MCF 10A (cell line): Measurements from ENCODE around the gene ASB6. TPM values are rescaled to one million over a fixed set of nuclear protein-coding genes. Genes with fewer than 3 reads are reported as not detected.

ENCODE experiments used
- BruUV-seq: library from RNA; stranded (reverse); fragments of 400-500 nt; replicated peaks from 2 replicates; lab custom pipeline; 2021; lab: Mats Ljungman, UMichigan
- CTCF ChIA-PET: fragments of 300-600 bp; sonication (Branson Sonifier 250); formaldehyde crosslinking; extraction: SDS; loops from one replicate; lab custom pipeline; 2021; ENCODE audit warnings: antibody characterized with exemption, inconsistent platforms; lab: Yijun Ruan, JAX
- POLR2A ChIA-PET: fragments of 300-600, 350-650 bp; sonication (Branson Sonifier 250); formaldehyde crosslinking; extraction: SDS; loops from one replicate; lab custom pipeline; 2020; ENCODE audit warnings: antibody characterized with exemption, inconsistent platforms; lab: Yijun Ruan, JAX
- DNase-seq: peaks from one replicate; pipeline ENCODE4 v3.0.0-alpha.2; 2018; ENCODE audit not compliant: unreplicated experiment
- H3K27ac Mint-ChIP-seq: one replicate; pipeline ENCODE4 v1.8.0; 2022; ENCODE audit warnings: mild to moderate bottlenecking, low read depth, mixed read lengths; ENCODE audit not compliant: unreplicated experiment
- H3K27me3 Mint-ChIP-seq: one replicate; pipeline ENCODE4 v1.8.0; 2022; ENCODE audit warnings: mixed read lengths; ENCODE audit not compliant: insufficient read depth, unreplicated experiment
- H3K36me3 Mint-ChIP-seq: one replicate; pipeline ENCODE4 v1.8.0; 2022; ENCODE audit warnings: mild to moderate bottlenecking, moderate library complexity, mixed read lengths; ENCODE audit not compliant: insufficient read depth, unreplicated experiment
- H3K4me1 Mint-ChIP-seq: one replicate; pipeline ENCODE4 v1.8.0; 2022; ENCODE audit warnings: mixed read lengths; ENCODE audit not compliant: insufficient read depth, unreplicated experiment
- H3K4me3 Mint-ChIP-seq: one replicate; pipeline ENCODE4 v1.8.0; 2022; ENCODE audit warnings: mild to moderate bottlenecking, moderate library complexity, mixed read lengths; ENCODE audit not compliant: unreplicated experiment
- H3K9me3 Mint-ChIP-seq: one replicate; pipeline ENCODE4 v1.8.0; 2022; ENCODE audit warnings: mixed read lengths; ENCODE audit not compliant: unreplicated experiment
- intact Hi-C: fragments of 100-400 bp; cut with micrococcal nuclease; formaldehyde crosslinking; loops from 2 replicates; pipeline ENCODE4 v1.14.1; 2022
- total RNA-seq: library from RNA; stranded (reverse); gene quantifications from 2 replicates; pipeline ENCODE4 v1.2.3, GENCODE V29; 2022
- TF ChIP-seq, protein P1 (sequence below): fragments of 200-600 bp; IDR thresholded peaks from one replicate; pipeline ENCODE4 v1.8.0; 2022; ENCODE audit warnings: antibody characterized with exemption, mild to moderate bottlenecking; ENCODE audit not compliant: unreplicated experiment

The ASB6 gene
- total RNA-seq, 1 experiment from 2014 or later: 14.4 TPM

DNA sequence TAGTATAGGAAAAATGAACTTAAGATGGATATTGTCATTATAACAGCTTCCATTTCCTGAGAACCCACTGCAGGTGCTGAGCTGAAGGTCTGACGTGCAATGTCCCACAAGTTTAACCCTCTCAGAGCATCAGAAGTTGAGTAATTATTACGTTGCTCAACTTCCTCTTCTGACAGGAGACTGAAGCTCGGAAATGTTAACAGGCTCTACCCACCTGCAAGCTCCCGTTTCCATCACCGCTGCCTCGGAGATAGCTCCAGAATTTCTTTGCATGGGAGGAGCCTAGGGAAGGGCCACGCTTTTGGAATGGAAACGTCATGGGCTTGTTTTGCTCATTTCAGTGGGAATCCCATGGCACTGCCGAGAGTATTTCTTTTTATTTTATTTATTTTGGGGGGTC, 17.0 kb downstream of the ASB6 start:
- Mint-ChIP-seq H3K27me3 (no peaks in the 10 kb centered on the region), H3K4me1 (peaks cover 23% of the 10 kb centered on the region), H3K36me3 (peaks cover 10% of the 10 kb centered on the region), H3K9me3 (no peaks in the 10 kb centered on the region), H3K4me3 (peak overlapping the region; percentile 92), H3K27ac (peak overlapping the region; percentile 72)
- BruUV-seq: no TSS peak
- peak; percentile 91 for DNase-seq
- intact Hi-C loops: loop anchor here (2.0 to 10.0 kb wide), 2 partner anchors 14 to 1070 kb away; partner anchors contain the start of gene SPTAN1
- POLR2A ChIA-PET: interaction anchor here (0.9 to 7.2 kb wide), 14 partner anchors 12 to 499 kb away, joined by 3 to 65 read pairs (median 7); partner anchors contain the start of genes ASB6 and IER5L
- TF ChIP-seq, protein P1, sequence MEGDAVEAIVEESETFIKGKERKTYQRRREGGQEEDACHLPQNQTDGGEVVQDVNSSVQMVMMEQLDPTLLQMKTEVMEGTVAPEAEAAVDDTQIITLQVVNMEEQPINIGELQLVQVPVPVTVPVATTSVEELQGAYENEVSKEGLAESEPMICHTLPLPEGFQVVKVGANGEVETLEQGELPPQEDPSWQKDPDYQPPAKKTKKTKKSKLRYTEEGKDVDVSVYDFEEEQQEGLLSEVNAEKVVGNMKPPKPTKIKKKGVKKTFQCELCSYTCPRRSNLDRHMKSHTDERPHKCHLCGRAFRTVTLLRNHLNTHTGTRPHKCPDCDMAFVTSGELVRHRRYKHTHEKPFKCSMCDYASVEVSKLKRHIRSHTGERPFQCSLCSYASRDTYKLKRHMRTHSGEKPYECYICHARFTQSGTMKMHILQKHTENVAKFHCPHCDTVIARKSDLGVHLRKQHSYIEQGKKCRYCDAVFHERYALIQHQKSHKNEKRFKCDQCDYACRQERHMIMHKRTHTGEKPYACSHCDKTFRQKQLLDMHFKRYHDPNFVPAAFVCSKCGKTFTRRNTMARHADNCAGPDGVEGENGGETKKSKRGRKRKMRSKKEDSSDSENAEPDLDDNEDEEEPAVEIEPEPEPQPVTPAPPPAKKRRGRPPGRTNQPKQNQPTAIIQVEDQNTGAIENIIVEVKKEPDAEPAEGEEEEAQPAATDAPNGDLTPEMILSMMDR: no peak
- CTCF ChIA-PET: interaction anchor here (0.6 to 7.7 kb wide), 28 partner anchors 10 to 770 kb away, joined by 3 to 96 read pairs (median 4); partner anchors contain the start of gene ASB6

DNA sequence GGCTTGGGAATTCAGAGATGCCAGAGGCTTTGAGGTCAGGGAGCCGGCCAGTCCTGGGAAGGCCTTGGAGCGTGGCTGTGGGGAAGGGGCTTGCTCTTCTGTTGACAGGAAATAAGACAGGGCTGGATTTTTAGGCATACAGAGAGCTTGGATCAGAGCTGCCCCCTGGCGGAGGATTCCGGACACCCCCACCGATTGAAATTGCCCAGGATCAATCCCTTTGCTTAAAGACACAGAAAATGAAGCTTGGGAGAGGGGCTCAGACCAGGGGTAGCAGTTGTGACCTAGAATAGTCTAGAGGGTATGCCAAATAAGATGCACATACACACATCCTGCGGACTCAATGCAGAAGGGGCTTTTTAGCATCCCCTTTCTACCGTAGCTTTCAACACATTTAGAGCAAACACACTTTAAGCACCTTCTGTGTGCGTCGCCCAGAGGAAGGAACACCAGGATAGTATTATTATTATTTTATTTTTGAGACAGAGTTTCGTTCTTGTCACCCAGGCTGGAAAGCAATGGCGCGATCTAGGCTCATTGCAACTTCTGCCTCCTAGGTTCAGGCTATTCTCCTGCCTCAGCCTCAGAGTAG, 17.7 kb downstream of the ASB6 start:
- peak; percentile 65 for DNase-seq
- Mint-ChIP-seq H3K36me3 (peaks cover 10% of the 10 kb centered on the region), H3K9me3 (no peaks in the 10 kb centered on the region), H3K4me1 (peaks cover 23% of the 10 kb centered on the region), H3K27me3 (no peaks in the 10 kb centered on the region), H3K4me3 (peak overlapping the region; percentile 92), H3K27ac (no peak overlapping the region)
- CTCF ChIA-PET: interaction anchor here (0.6 to 7.7 kb wide), 38 partner anchors 11 to 770 kb away, joined by 3 to 96 read pairs (median 4); partner anchors contain the start of gene ASB6
- POLR2A ChIA-PET: interaction anchor here (0.7 to 4.9 kb wide), 16 partner anchors 8 to 499 kb away, joined by 3 to 65 read pairs (median 4); partner anchors contain the start of gene IER5L
- intact Hi-C loops: loop anchor here (2.0 to 10.0 kb wide), 2 partner anchors 13 to 1069 kb away; partner anchors contain the start of gene SPTAN1
- TF ChIP-seq, protein P1: peak; percentile 69
- BruUV-seq: no TSS peak

DNA sequence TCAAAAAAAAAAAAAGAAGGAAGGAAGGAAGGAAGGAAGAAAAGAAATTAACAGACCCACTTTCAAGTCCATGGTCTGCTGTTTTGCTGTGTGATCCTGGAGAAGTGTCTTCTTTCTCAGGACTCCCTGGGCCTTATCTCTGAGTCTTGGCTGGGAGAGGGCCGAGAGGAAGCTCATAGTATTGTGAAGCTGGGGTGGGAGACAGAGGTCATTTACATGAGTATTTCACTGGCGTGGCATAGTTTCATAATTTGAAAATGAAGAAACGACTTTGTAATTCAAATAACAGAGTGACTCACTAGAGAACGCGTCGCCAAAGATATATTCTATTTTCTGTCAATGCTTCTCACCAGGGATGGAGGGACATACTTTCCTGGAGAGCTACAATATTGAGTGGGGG, 18.6 kb downstream of the ASB6 start:
- no TSS peak for BruUV-seq

More for the DNA sequence above, 18.6 kb downstream of the ASB6 start:
- H3K9me3 Mint-ChIP-seq: no peaks in the 10 kb centered on the region
- TF ChIP-seq, protein P1: no peak
- H3K27ac Mint-ChIP-seq: no peak overlapping the region
- ChIA-PET CTCF (interaction anchor here (0.6 to 7.7 kb wide), 19 partner anchors 9 to 1997 kb away, joined by 3 to 96 read pairs (median 4); no protein-coding TSS in a partner anchor), POLR2A (interaction anchor here (0.7 to 4.9 kb wide), 5 partner anchors 12 to 482 kb away, joined by 3 to 65 read pairs (median 18); partner anchors contain the start of gene IER5L)
- H3K36me3 Mint-ChIP-seq: peaks cover 10% of the 10 kb centered on the region
- intact Hi-C loops: loop anchor here (10.0 kb wide), 1 partner anchor 1069 kb away; the partner anchor contains the start of gene SPTAN1
- peaks cover 23% of the 10 kb centered on the region for H3K4me1 Mint-ChIP-seq
- no peak overlapping the region for H3K4me3 Mint-ChIP-seq
- no peaks in the 10 kb centered on the region for H3K27me3 Mint-ChIP-seq
- peak; percentile 50 for DNase-seq
